SK-N-SH (cell line): Measurements from ENCODE around the gene CYLD.

Experiments used
- CHD2 ChIP-seq: fragments of 150-350 bp; IDR thresholded peaks from 2 replicates; pipeline ENCODE4 v1.6.1; 2018; ENCODE audit warnings: low read length; ENCODE audit not compliant: partially characterized antibody
- CTCF ChIP-seq: fragments of 200-600 bp; sonication (generic); IDR thresholded peaks from 2 replicates; pipeline ENCODE4 v1.6.1; 2017; ENCODE audit warnings: antibody characterized with exemption, mild to moderate bottlenecking, moderate library complexity
- EZH2phosphoT487 ChIP-seq: fragments of 200-600 bp; sonication (generic); IDR thresholded peaks from 2 replicates; pipeline ENCODE4 v1.6.1; 2017; ENCODE audit warnings: low read depth, mixed run types, mild to moderate bottlenecking, antibody characterized with exemption, moderate library complexity, borderline replicate concordance
- FOXM1 ChIP-seq: IDR thresholded peaks from 2 replicates; pipeline ENCODE4 v1.4.0; 2012; ENCODE audit warnings: low read depth, mild to moderate bottlenecking
- MAX ChIP-seq: IDR thresholded peaks from 2 replicates; pipeline ENCODE4 v1.4.0; 2012; ENCODE audit warnings: low read depth
- NFIC ChIP-seq: IDR thresholded peaks from 2 replicates; pipeline ENCODE4 v1.4.0; 2012; ENCODE audit warnings: borderline replicate concordance
- POLR2AphosphoS5 ChIP-seq: IDR thresholded peaks from 2 replicates; pipeline ENCODE4 v1.6.1; 2012; ENCODE audit warnings: low read depth, low read length
- RAD21 ChIP-seq: IDR thresholded peaks from 2 replicates; pipeline ENCODE4 v1.6.1; 2012; ENCODE audit warnings: mild to moderate bottlenecking, low read length
- SMC3 ChIP-seq: IDR thresholded peaks from 2 replicates; pipeline ENCODE4 v1.6.1; 2012; ENCODE audit warnings: low read depth, low read length, improper control_type of control experiment
- TAF1 ChIP-seq: IDR thresholded peaks from 2 replicates; pipeline ENCODE4 v1.6.1; 2012; ENCODE audit warnings: low read depth, mild to moderate bottlenecking, low read length, moderate library complexity, borderline replicate concordance
- TEAD4 ChIP-seq: IDR thresholded peaks from 2 replicates; pipeline ENCODE4 v1.4.0; 2012; ENCODE audit warnings: mild to moderate bottlenecking, borderline replicate concordance; ENCODE audit not compliant: insufficient read depth
- USF2 ChIP-seq: fragments of 150-350 bp; IDR thresholded peaks from 2 replicates; pipeline ENCODE4 v1.6.1; 2017; ENCODE audit warnings: antibody characterized with exemption, low read length, low read depth, borderline replicate concordance
- YY1 ChIP-seq: IDR thresholded peaks from 2 replicates; pipeline ENCODE4 v1.4.0; 2012; ENCODE audit warnings: low read depth, mild to moderate bottlenecking

DNA sequence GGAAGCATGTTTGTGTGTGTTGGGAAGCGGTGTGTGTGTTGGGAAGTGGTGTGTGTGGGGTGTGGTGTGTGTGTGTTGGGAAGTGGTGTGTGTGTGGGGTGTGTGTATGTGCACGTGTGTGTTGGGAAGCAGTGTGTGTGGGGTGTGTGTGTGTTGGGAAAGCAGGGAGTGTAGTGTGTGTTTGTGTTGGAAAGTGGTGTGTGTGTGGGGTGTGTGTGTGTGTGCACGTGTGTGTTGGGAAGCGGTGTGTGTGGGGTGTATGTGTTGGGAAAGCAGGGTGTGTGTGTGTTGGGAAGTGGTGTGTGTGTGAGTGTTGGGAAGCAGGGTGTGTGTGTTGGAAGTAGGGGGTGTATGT, 49.3 kb upstream of the CYLD start:
- TF ChIP-seq MAX = no peak
- TF ChIP-seq CTCF = no peak
- TF ChIP-seq USF2 = no peak
- TF ChIP-seq TAF1 = no peak
- no peak for TF ChIP-seq EZH2phosphoT487
- TF ChIP-seq CHD2 = no peak
- no peak for TF ChIP-seq RAD21
- no peak for TF ChIP-seq TEAD4
- TF ChIP-seq FOXM1 = no peak
- TF ChIP-seq SMC3 = no peak
- no peak for TF ChIP-seq YY1
- TF ChIP-seq NFIC = no peak
- no peak for TF ChIP-seq POLR2AphosphoS5
